H9 (cell line): ENCODE results near the gene MGAT5B. TPM values are rescaled to one million over a fixed set of nuclear protein-coding genes. Genes with fewer than 3 reads are reported as not detected.

Source experiments
- DNase-seq: peaks from one replicate; pipeline ENCODE4 v3.0.0-alpha.2; 2017
- H2AFZ ChIP-seq: one replicate; pipeline ENCODE4 v1.6.1; 2013; ENCODE audit warnings: mild to moderate bottlenecking, low read length, control low read depth, moderate library complexity
- H2AK5ac ChIP-seq: 2 replicates; pipeline ENCODE4 v1.6.1; 2013; ENCODE audit warnings: low read length, control low read depth, mixed read lengths; ENCODE audit not compliant: insufficient read length
- H2BK120ac ChIP-seq: one replicate; pipeline ENCODE4 v1.6.1; 2013; ENCODE audit warnings: low read depth, mild to moderate bottlenecking, low read length, control low read depth, inconsistent platforms; ENCODE audit not compliant: poor library complexity, severe bottlenecking
- H2BK12ac ChIP-seq: 2 replicates; pipeline ENCODE4 v1.6.1; 2013; ENCODE audit warnings: low read length, control low read depth, mixed read lengths, low read depth; ENCODE audit not compliant: insufficient read length
- H2BK15ac ChIP-seq: 2 replicates; pipeline ENCODE4 v1.6.1; 2013; ENCODE audit warnings: low read depth, low read length, control low read depth
- H2BK20ac ChIP-seq: one replicate; pipeline ENCODE4 v1.6.1; 2013; ENCODE audit warnings: low read depth, mild to moderate bottlenecking, low read length, control low read depth, inconsistent platforms; ENCODE audit not compliant: poor library complexity, severe bottlenecking
- H2BK5ac ChIP-seq: 2 replicates; pipeline ENCODE4 v1.6.1; 2013; ENCODE audit warnings: low read length, control low read depth, mixed read lengths; ENCODE audit not compliant: insufficient read length
- H3K14ac ChIP-seq: 2 replicates; pipeline ENCODE4 v1.6.1; 2013; ENCODE audit warnings: low read length, control low read depth; ENCODE audit not compliant: insufficient read depth
- H3K18ac ChIP-seq: 2 replicates; pipeline ENCODE4 v1.6.1; 2013; ENCODE audit warnings: low read depth, mild to moderate bottlenecking, mixed read lengths, low read length, control low read depth; ENCODE audit not compliant: insufficient read length
- H3K23ac ChIP-seq: 2 replicates; pipeline ENCODE4 v1.6.1; 2013; ENCODE audit warnings: low read length, control low read depth, mixed read lengths, low read depth; ENCODE audit not compliant: insufficient read length
- H3K23me2 ChIP-seq: 2 replicates; pipeline ENCODE4 v1.6.1; 2013; ENCODE audit warnings: low read depth, mild to moderate bottlenecking, mixed read lengths, low read length, control low read depth; ENCODE audit not compliant: insufficient read length, poor library complexity, severe bottlenecking
- H3K27ac ChIP-seq: 2 replicates; pipeline ENCODE4 v1.5.1; 2013; ENCODE audit warnings: low read length, control low read depth, mixed read lengths, low read depth; ENCODE audit not compliant: insufficient read length
- H3K27me3 ChIP-seq: 2 replicates; pipeline ENCODE4 v1.6.1; 2013; ENCODE audit warnings: low read length, control low read depth, inconsistent platforms; ENCODE audit not compliant: insufficient read depth
- H3K4ac ChIP-seq: 2 replicates; pipeline ENCODE4 v1.6.1; 2013; ENCODE audit warnings: low read depth, mild to moderate bottlenecking, control low read depth, inconsistent platforms, low read length, moderate library complexity
- H3K4me1 ChIP-seq: 2 replicates; pipeline ENCODE4 v1.6.1; 2013; ENCODE audit warnings: low read length, control low read depth, inconsistent platforms; ENCODE audit not compliant: insufficient read depth
- H3K4me2 ChIP-seq: 2 replicates; pipeline ENCODE4 v1.6.1; 2013; ENCODE audit warnings: low read length, control low read depth, mixed read lengths; ENCODE audit not compliant: insufficient read length, insufficient read depth
- H3K56ac ChIP-seq: 2 replicates; pipeline ENCODE4 v1.6.1; 2013; ENCODE audit warnings: low read depth, mild to moderate bottlenecking, mixed read lengths, low read length, control low read depth; ENCODE audit not compliant: insufficient read length
- H3K79me1 ChIP-seq: 2 replicates; pipeline ENCODE4 v1.6.1; 2013; ENCODE audit warnings: low read depth, mild to moderate bottlenecking, moderate library complexity, low read length, control low read depth, inconsistent platforms; ENCODE audit not compliant: insufficient read depth, poor library complexity, severe bottlenecking
- H3K79me2 ChIP-seq: 2 replicates; pipeline ENCODE4 v1.6.1; 2013; ENCODE audit warnings: low read length, control low read depth, inconsistent platforms; ENCODE audit not compliant: insufficient read depth
- H3K9ac ChIP-seq: 2 replicates; pipeline ENCODE4 v1.6.1; 2013; ENCODE audit warnings: low read length, control low read depth, mixed read lengths; ENCODE audit not compliant: insufficient read length; ENCODE audit errors: extremely low read depth
- H3K9me3 ChIP-seq: one replicate; pipeline ENCODE4 v1.6.1; 2013; ENCODE audit warnings: low read depth, low read length, inconsistent platforms; ENCODE audit not compliant: control insufficient read depth
- H3T11ph ChIP-seq: one replicate; pipeline ENCODE4 v1.6.1; 2013; ENCODE audit warnings: mild to moderate bottlenecking, low read length, control low read depth, inconsistent platforms
- H4K20me1 ChIP-seq: one replicate; pipeline ENCODE4 v1.6.1; 2013; ENCODE audit not compliant: control insufficient read depth, insufficient read length, insufficient read depth
- H4K5ac ChIP-seq: 2 replicates; pipeline ENCODE4 v1.6.1; 2013; ENCODE audit warnings: low read depth, mild to moderate bottlenecking, mixed read lengths, low read length, control low read depth; ENCODE audit not compliant: insufficient read length
- H4K8ac ChIP-seq: replicated peaks from 2 replicates; pipeline ENCODE4 v1.6.1; 2013; ENCODE audit warnings: low read length, control low read depth, mixed read lengths, low read depth; ENCODE audit not compliant: insufficient read length
- H4K91ac ChIP-seq: 2 replicates; pipeline ENCODE4 v1.6.1; 2013; ENCODE audit warnings: low read depth, mild to moderate bottlenecking, moderate library complexity, mixed read lengths, low read length, control low read depth; ENCODE audit not compliant: insufficient read length
- H3K27ac Mint-ChIP-seq, 3 experiments: 2 replicates in 2 of 3; 3 replicates in 1 of 3; pipeline ENCODE4 v1.8.0; 2020 to 2021; ENCODE audit warnings: mixed read lengths in 3 of 3, mild to moderate bottlenecking in 1 of 3, moderate library complexity in 1 of 3
- H3K27me3 Mint-ChIP-seq: 2 replicates; pipeline ENCODE4 v1.8.0; 2021; ENCODE audit warnings: low read depth, mild to moderate bottlenecking, moderate library complexity, mixed read lengths
- H3K36me3 Mint-ChIP-seq, 3 experiments: 2 replicates in 2 of 3; 3 replicates in 1 of 3; pipeline ENCODE4 v1.8.0; 2020 to 2021; ENCODE audit warnings: low read depth in 3 of 3, mixed read lengths in 3 of 3; ENCODE audit not compliant: insufficient read depth in 1 of 3
- H3K4me1 Mint-ChIP-seq, 2 experiments: 2 replicates each; pipeline ENCODE4 v1.8.0; 2020; ENCODE audit warnings: mixed read lengths in 2 of 2
- H3K4me3 Mint-ChIP-seq, 2 experiments: 2 replicates in 1 of 2; 3 replicates in 1 of 2; pipeline ENCODE4 v1.8.0; 2020 to 2021; ENCODE audit warnings: mild to moderate bottlenecking in 2 of 2, mixed read lengths in 2 of 2, moderate library complexity in 1 of 2
- H3K9me3 Mint-ChIP-seq, 2 experiments: 2 replicates in 1 of 2; 3 replicates in 1 of 2; pipeline ENCODE4 v1.8.0; 2020; ENCODE audit warnings: mild to moderate bottlenecking in 2 of 2, mixed read lengths in 2 of 2, moderate library complexity in 1 of 2
- CTCF ChIP-seq: fragments of 200-600 bp; sonication (generic); conservative IDR thresholded peaks from 3 replicates; pipeline ENCODE4 v1.8.0; 2021; ENCODE audit warnings: antibody characterized with exemption, mild to moderate bottlenecking
- WGBS: extraction: QIAGEN DNeasy Blood & Tissue Kit; methylation state at CpG from one replicate; pipeline ENCODE4 v1.1.7; 2013; ENCODE audit warnings: missing lambda C conversion rate, low lambda C conversion rate, mixed read lengths; ENCODE audit not compliant: insufficient read length; ENCODE audit errors: extremely low coverage; 5-methylcytosine and 5-hydroxymethylcytosine counted together
- total RNA-seq: library from RNA; stranded (reverse); gene quantifications from 2 replicates; pipeline ENCODE4 v1.2.1, GENCODE V29; 2021

The MGAT5B gene
- total RNA-seq, 1 experiment from 2014 or later = 4.9 TPM

GRCh38 chr17:76873856-76874255 is 5.7 kb downstream of the MGAT5B start:
- Histone ChIP-seq H2BK12ac (no peak overlapping the region), H3K4me1 (no peaks in the 10 kb centered on the region), H3K9ac (no peak overlapping the region)

More at GRCh38 chr17:76873856-76874255, 5.7 kb downstream of the MGAT5B start:
- no peak overlapping the region for H4K8ac ChIP-seq
- peaks cover 2 to 5% of the 10 kb centered on the region in 2 experiments; a peak in 2 of 4 replicates for H3K4me1 Mint-ChIP-seq
- no peak overlapping the region for H3K14ac ChIP-seq
- peaks cover 21% of the 10 kb centered on the region for H3K27me3 Mint-ChIP-seq
- H2AK5ac ChIP-seq = no peak overlapping the region
- H3K4ac ChIP-seq = no peak overlapping the region
- H2BK20ac ChIP-seq = no peak overlapping the region
- no peak overlapping the region for H3K23ac ChIP-seq
- H3K79me1 ChIP-seq = no peaks in the 10 kb centered on the region
- H4K91ac ChIP-seq = no peak overlapping the region
- no CpG with 5 or more reads among the region's 4 CpGs for WGBS
- no peaks in the 10 kb centered on the region for H3K9me3 ChIP-seq
- peaks cover 14% of the 10 kb centered on the region for H3K23me2 ChIP-seq
- peaks cover 3 to 4% of the 10 kb centered on the region in 2 experiments; a peak in 3 of 5 replicates for H3K9me3 Mint-ChIP-seq
- H3T11ph ChIP-seq = no peak overlapping the region
- no peak overlapping the region for H3K18ac ChIP-seq
- no peak overlapping the region for H3K56ac ChIP-seq
- no peak overlapping the region for H3K27ac ChIP-seq
- no peaks in the 10 kb centered on the region for H3K79me2 ChIP-seq
- no peak overlapping the region for H2BK15ac ChIP-seq
- peaks cover 5% of the 10 kb centered on the region for H4K20me1 ChIP-seq
- H2BK120ac ChIP-seq = no peak overlapping the region
- H4K5ac ChIP-seq = no peak overlapping the region
- H3K36me3 Mint-ChIP-seq = peaks cover 5 to 14% (median 11%) of the 10 kb centered on the region in 3 experiments
- no peak overlapping the region for H2AFZ ChIP-seq
- H3K27ac Mint-ChIP-seq = no peak overlapping the region
- no peak overlapping the region for H2BK5ac ChIP-seq
- H3K27me3 ChIP-seq = peaks cover 2% of the 10 kb centered on the region; the same call in 1 of the 2 replicates
- TF ChIP-seq CTCF = no peak
- DNase-seq = no peak
- no peak overlapping the region for H3K4me3 Mint-ChIP-seq
- no peak overlapping the region for H3K4me2 ChIP-seq
